ENCODE results near the gene ADPRS. TPM values are rescaled to one million over a fixed set of nuclear protein-coding genes. Genes with fewer than 3 reads are reported as not detected.

Gene ADPRS
- total RNA-seq, result 10 to 100 TPM; 40.5 to 68.5 (median 51.9) TPM

DNA sequence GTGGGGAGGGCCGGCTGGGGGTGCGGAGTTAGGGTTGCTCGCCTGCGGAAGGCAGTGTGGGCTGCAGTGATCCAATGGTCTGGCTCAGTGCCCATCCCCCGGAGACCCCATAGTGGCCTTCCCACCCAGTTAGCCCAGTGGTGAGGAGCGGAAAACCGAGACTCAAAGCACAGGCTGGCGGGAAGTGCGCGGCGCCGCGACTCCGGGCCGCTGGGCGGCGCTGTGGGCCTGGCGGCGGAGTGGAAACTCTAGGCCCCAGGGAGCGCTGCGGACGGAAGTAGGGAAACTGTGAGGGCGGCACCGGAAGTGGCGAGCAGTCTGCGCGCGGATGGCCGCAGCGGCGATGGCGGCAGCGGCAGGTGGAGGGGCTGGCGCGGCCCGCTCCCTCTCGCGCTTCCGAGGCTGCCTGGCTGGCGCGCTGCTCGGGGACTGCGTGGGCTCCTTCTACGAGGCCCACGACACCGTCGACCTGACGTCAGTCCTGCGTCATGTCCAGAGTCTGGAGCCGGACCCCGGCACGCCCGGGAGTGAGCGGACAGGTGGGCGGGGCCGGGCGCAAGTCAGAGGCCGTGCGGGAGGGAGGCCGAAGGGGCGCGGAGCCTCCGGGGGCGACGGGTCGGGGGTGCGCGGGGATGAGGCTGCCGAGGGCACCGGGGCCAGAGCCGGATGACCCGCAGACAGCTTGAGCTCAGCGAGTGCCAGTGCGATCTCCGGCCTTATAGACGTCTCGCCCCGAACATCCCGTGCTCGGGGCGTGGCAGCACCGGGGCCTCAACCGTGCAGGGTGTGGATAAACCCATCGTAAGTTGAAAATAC is at the start of gene ADPRS:
ADPRS (plus strand) TSS at position 316 of the 816 bp plus-strand sequence; CDS start at position 329, 13 bp downstream.
- Histone ChIP-seq H3K27ac (peak within 1 kb of the TSS; percentile 88), H3K4me3 (peak within 1 kb of the TSS; percentile 99), H3K36me3 (peaks cover 24% of the 10 kb centered on the region), H3K4me1 (peaks cover 46% of the 10 kb centered on the region), H3K27me3 (no peaks in the 10 kb centered on the region), H3K9me3 (no peaks in the 10 kb centered on the region)
- TF ChIP-seq POLR2AphosphoS5 (IDR thresholded peaks at IDR 0.05) (peak; percentile 51 to 98 (median 84)), POLR2A (IDR thresholded peaks at IDR 0.05) (peak; percentile 80 to 84), EP300 (IDR thresholded peaks at IDR 0.05) (no peak)
- TF ChIP-seq, protein P1, sequence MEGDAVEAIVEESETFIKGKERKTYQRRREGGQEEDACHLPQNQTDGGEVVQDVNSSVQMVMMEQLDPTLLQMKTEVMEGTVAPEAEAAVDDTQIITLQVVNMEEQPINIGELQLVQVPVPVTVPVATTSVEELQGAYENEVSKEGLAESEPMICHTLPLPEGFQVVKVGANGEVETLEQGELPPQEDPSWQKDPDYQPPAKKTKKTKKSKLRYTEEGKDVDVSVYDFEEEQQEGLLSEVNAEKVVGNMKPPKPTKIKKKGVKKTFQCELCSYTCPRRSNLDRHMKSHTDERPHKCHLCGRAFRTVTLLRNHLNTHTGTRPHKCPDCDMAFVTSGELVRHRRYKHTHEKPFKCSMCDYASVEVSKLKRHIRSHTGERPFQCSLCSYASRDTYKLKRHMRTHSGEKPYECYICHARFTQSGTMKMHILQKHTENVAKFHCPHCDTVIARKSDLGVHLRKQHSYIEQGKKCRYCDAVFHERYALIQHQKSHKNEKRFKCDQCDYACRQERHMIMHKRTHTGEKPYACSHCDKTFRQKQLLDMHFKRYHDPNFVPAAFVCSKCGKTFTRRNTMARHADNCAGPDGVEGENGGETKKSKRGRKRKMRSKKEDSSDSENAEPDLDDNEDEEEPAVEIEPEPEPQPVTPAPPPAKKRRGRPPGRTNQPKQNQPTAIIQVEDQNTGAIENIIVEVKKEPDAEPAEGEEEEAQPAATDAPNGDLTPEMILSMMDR (IDR thresholded peaks at IDR 0.05), result peak; percentile 93 to 99
- 0% methylated on average over 7 of the region's 84 CpGs for WGBS
- peak; percentile 93 for DNase-seq (ENCODE audit: low spot score in 2 of 2)

GRCh38 chr1:36040238-36040637 is 48.5 kb upstream of the ADPRS start:
- peaks cover 76% of the 10 kb centered on the region for H3K36me3 ChIP-seq
- no peaks in the 10 kb centered on the region for H3K27me3 ChIP-seq
- no peak overlapping the region for H3K27ac ChIP-seq
- WGBS, result 87% methylated on average over 2 of the region's 2 CpGs
- DNase-seq (ENCODE audit: low spot score in 2 of 2), result no peak
- TF ChIP-seq POLR2A (IDR thresholded peaks at IDR 0.05) (no peak), EP300 (IDR thresholded peaks at IDR 0.05) (no peak), POLR2AphosphoS5 (IDR thresholded peaks at IDR 0.05) (no peak)
- TF ChIP-seq, protein P1 (IDR thresholded peaks at IDR 0.05), result no peak
- no peaks in the 10 kb centered on the region for H3K4me1 ChIP-seq
- no peak overlapping the region for H3K4me3 ChIP-seq
- no peaks in the 10 kb centered on the region for H3K9me3 ChIP-seq

DNA sequence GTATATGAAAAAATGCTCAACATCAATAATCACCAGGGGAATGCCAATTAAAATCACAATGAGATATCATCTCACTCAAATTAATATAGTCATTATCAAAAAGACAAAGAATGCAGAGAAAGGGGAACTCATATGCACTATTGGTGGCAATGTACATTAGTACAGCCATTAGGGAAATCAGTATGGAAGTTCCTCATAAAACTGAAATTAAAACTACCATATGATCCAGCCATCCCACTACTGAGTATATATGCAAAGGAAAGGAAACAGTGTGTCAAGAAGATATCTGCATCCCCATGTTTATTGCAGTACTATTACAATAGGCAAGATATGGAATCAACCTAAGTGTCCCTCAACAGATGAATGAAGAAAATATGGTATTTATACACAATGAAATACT is 36.9 kb upstream of the ADPRS start:
- Histone ChIP-seq H3K9me3 (no peaks in the 10 kb centered on the region), H3K27me3 (no peaks in the 10 kb centered on the region), H3K27ac (no peak overlapping the region), H3K36me3 (peaks cover 56% of the 10 kb centered on the region), H3K4me3 (no peak overlapping the region), H3K4me1 (no peaks in the 10 kb centered on the region)
- DNase-seq (ENCODE audit: low spot score in 2 of 2), result no peak
- TF ChIP-seq EP300 (IDR thresholded peaks at IDR 0.05), result no peak
- TF ChIP-seq POLR2A (IDR thresholded peaks at IDR 0.05), result no peak
- TF ChIP-seq, protein P1 (IDR thresholded peaks at IDR 0.05), result no peak
- no peak for TF ChIP-seq POLR2AphosphoS5 (IDR thresholded peaks at IDR 0.05)

DNA sequence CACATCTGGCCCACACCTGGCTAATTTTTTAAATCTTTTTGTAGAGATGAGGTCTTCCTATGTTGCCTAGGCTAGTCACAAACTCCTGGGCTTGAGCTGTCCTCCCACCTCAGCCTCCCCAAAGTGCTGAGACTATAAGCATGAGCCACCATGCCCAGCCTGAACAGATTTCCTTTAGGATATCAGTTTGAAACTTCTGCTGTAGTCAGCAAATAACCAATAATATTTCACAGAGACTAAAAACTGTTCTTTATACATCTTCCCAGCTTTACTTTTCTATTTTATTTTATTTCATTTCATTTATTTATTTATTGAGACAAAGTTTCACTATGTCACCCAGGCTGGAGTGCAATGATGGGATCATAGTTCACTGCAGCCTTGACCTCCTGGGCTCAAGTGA is 34.7 kb upstream of the ADPRS start:
- Histone ChIP-seq H3K36me3 (peaks cover 38% of the 10 kb centered on the region), H3K27ac (no peak overlapping the region)

GRCh38 chr1:36055706-36056105 is 33.0 kb upstream of the ADPRS start:
- WGBS, result 86% methylated on average over 5 of the region's 5 CpGs
- DNase-seq (ENCODE audit: low spot score in 2 of 2), result no peak
- no peak for TF ChIP-seq EP300 (IDR thresholded peaks at IDR 0.05)

More for the DNA sequence above, 34.7 kb upstream of the ADPRS start:
- no peaks in the 10 kb centered on the region for H3K9me3 ChIP-seq
- no peak for DNase-seq (ENCODE audit: low spot score in 2 of 2)
- H3K4me3 ChIP-seq, result no peak overlapping the region
- H3K27me3 ChIP-seq, result no peaks in the 10 kb centered on the region
- TF ChIP-seq POLR2AphosphoS5 (IDR thresholded peaks at IDR 0.05) (no peak), POLR2A (IDR thresholded peaks at IDR 0.05) (no peak)
- TF ChIP-seq, protein P1 (IDR thresholded peaks at IDR 0.05), result no peak
- H3K4me1 ChIP-seq, result no peaks in the 10 kb centered on the region

More at GRCh38 chr1:36055706-36056105, 33.0 kb upstream of the ADPRS start:
- H3K4me3 ChIP-seq, result no peak overlapping the region
- H3K27ac ChIP-seq, result no peak overlapping the region
- H3K4me1 ChIP-seq, result no peaks in the 10 kb centered on the region
- peaks cover 27% of the 10 kb centered on the region for H3K36me3 ChIP-seq
- H3K27me3 ChIP-seq, result no peaks in the 10 kb centered on the region
- no peaks in the 10 kb centered on the region for H3K9me3 ChIP-seq

Data from suprapubic skin (tissue), 4 donors.